Right cardiac atrium (tissue), 5 donors: Measurements from ENCODE around the gene COX15. TPM values are rescaled to one million over a fixed set of nuclear protein-coding genes. Genes with fewer than 3 reads are reported as not detected.
"Not testable (repeated sequence)": the region's sequence is repeated elsewhere in the genome, so short reads cannot be mapped to it uniquely, and the experiment has no call there.

ENCODE experiments used
- ATAC-seq, 2 donors: fragments of 200-7000 bp; cut with Tn5 transposase; one replicate each; pipeline versions ENCODE4 v1.8.0 to v1.9.1; 2020; ENCODE audit warnings: moderate library complexity in 2 of 2, mild to moderate bottlenecking in 1 of 2
- DNase-seq, 3 donors: peaks; one replicate each; pipeline ENCODE4 v3.0.0-alpha.2; 2020
- H3K27ac ChIP-seq: one replicate; pipeline ENCODE4 v1.5.1; 2013; ENCODE audit warnings: mild to moderate bottlenecking, low read length, control low read depth, moderate library complexity
- H3K27me3 ChIP-seq: one replicate; pipeline ENCODE4 v1.6.1; 2013; ENCODE audit not compliant: control insufficient read depth, insufficient read depth
- H3K4me1 ChIP-seq: one replicate; pipeline ENCODE4 v1.6.1; 2013; ENCODE audit warnings: low read length; ENCODE audit not compliant: control insufficient read depth, insufficient read depth
- H3K4me3 ChIP-seq: one replicate; pipeline ENCODE4 v1.5.1; 2013; ENCODE audit warnings: low read length, control low read depth
- H3K9me3 ChIP-seq: one replicate; pipeline ENCODE4 v1.6.1; 2013; ENCODE audit warnings: low read length; ENCODE audit not compliant: control insufficient read depth
- WGBS: extraction: QIAGEN DNeasy Blood & Tissue Kit; methylation state at CpG from one replicate; pipeline ENCODE4 v1.1.7; 2013; 5-methylcytosine and 5-hydroxymethylcytosine counted together
- intact Hi-C, 4 donors: fragments of 100-400 bp; cut with DNase I; formaldehyde crosslinking; loops; one replicate each; pipeline versions ENCODE4 v1.11.0 to v1.14.0; 2022 to 2023
- polyA plus RNA-seq: library from polyadenylated mRNA; stranded (reverse); fragments of 200-250 nt; gene quantifications from one replicate; pipeline ENCODE4 v1.2.3, GENCODE V29; 2013
- total RNA-seq, 4 donors: library from RNA; stranded (reverse); fragmentation: NEBNext Ultra II Directional; extraction: Animal tissue kit (Norgen Biotek cat#: 25700); gene quantifications; one replicate each; pipeline ENCODE4 v1.2.1, GENCODE V29; 2021
- donor health status: healthy with polysubstance abuse.
- donor health status: DM: no; HTN: yes; CAD: no.
- donor health status: DM: no; HTN: no; CAD: no.
- donor health status: DM: no; HTN: yes; CAD: no; lungs with severe emphysema.
- donor health status: DM: yes; HTN: yes; CAD: no.

Gene COX15
- total and polyA plus RNA-seq, 5 donors, result 16.5 to 26.4 (median 25.7) TPM

DNA sequence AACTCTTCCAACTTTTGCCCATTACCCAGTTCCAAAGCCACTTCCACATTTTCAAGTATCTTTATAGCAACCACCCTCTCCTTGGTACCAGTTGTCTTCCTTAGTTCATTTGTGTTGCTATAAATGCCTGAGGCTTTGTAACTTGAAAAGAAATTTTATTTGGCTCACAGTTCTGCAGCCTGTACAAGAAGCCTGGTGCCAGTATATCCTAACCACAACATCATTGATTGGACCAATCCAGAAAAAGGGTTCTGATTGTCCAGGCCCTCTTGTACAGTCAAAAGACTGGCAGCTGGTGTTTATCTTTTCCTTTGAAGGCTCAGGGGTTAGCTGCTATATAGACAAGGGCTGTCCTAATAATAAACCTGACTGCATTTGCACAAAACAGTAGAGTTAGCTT, 29.4 kb upstream of the COX15 start:
- DNase-seq, result no peak
- ATAC-seq, result no peak
- intact Hi-C loops, result no loop called here
- Histone ChIP-seq H3K27ac (no peak overlapping the region), H3K4me1 (no peaks in the 10 kb centered on the region), H3K4me3 (no peak overlapping the region), H3K9me3 (no peaks in the 10 kb centered on the region), H3K27me3 (no peaks in the 10 kb centered on the region)

DNA sequence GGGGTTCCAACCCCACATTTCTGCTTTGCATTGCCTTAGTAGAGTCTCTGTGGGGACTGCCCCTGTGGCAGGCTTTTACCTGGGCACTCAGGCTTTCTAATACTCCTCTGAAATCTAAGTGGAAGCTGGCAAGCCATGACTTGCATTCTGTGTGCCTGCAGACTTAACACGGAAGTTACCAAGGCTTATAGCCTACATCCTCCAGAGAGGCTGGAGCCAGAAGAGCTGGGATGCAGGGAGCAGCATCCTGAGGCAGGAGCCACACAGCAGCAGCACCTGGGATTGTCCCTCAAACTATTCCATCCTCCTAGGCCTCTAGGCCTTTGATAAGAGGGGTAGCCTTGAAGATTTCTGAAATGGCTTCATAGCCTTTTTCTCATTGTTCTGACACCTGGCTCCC, 28.4 kb upstream of the COX15 start:
- H3K27ac ChIP-seq, result no peak overlapping the region
- no peak for ATAC-seq
- DNase-seq, result no peak
- intact Hi-C loops, result no loop called here
- H3K4me1 ChIP-seq, result no peaks in the 10 kb centered on the region
- no peaks in the 10 kb centered on the region for H3K9me3 ChIP-seq
- no peak overlapping the region for H3K4me3 ChIP-seq
- 96% methylated on average over 1 of the region's 1 CpG for WGBS
- H3K27me3 ChIP-seq, result no peaks in the 10 kb centered on the region

DNA sequence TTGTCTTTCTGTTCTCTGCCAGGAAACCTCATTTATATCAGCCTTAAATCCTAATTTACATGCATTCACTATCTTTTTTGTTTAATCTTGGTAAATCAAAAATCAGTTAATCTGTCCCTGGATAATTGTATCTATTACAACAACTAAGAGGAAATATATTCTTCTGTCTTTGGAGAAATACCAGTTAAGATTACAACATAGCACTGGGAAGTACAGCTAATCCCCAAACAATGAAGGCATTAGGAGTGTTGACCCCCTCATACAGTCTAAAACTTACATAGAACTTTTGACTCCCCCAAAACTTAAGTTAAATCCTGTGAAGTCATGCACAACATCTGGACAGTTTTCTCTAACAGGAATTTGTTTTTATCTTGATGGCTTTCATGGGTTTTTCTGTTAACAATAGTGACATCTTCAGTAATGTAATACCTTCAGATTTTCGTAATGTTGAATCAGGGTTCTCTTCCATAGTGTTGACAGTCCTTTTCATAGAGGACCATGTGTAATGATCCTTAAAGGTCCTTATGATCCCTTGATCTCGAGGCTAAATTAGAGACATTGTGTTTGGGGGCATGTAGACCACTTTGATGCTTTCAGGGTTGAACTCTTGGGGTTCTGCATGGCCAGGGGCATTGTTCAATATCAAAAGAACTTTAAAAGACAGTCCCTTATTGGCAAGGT, 26.4 kb upstream of the COX15 start:
- ATAC-seq, result no peak
- Histone ChIP-seq H3K27ac (no peak overlapping the region), H3K27me3 (no peaks in the 10 kb centered on the region), H3K9me3 (no peaks in the 10 kb centered on the region), H3K4me3 (no peak overlapping the region), H3K4me1 (no peaks in the 10 kb centered on the region)
- WGBS, result 93% methylated on average over 2 of the region's 2 CpGs
- no peak for DNase-seq
- intact Hi-C loops, result no loop called here

DNA sequence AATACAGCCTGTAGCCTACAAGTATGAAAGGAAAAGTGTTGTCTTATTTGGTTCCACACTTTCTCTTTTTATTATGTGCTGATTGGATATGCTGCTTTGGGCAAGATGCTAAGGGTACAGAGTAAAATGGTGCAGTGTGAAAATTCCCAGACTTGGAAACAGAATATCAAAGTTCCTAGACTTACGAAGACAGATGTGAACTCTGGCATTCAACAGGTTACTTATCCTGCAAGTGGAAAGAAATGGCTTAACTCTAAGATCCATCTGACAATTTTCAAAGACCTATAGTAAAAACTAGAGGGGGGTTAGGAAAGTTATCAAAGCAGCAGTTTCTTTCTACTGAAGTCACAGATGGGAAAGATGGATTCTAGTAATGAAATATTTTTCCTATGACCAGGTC, 24.2 kb upstream of the COX15 start:
- H3K27me3 ChIP-seq, result no peaks in the 10 kb centered on the region
- H3K27ac ChIP-seq, result no peak overlapping the region
- intact Hi-C loops, result no loop called here
- no peaks in the 10 kb centered on the region for H3K4me1 ChIP-seq
- WGBS, result 96% methylated on average over 1 of the region's 1 CpG
- no peaks in the 10 kb centered on the region for H3K9me3 ChIP-seq
- H3K4me3 ChIP-seq, result no peak overlapping the region
- DNase-seq (no peak), ATAC-seq (no peak)

DNA sequence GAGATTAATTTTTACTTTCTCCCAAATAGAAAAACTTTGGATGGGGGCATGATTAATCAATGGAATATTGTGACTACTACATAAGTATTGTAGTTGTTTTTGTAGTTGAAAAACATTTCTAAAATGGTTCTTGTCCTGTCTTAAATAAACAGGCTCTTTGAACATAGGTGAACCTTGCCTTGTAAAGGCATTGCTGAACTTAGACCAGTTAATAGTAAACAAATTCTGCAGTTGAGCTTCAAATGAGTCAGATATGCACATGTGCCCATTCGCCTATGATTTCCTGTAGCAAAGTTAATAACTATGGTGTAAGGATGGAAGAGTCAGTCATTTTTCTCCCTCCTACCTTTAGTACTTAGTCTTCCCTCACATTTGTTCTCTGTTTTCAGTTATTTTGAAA, 22.7 kb upstream of the COX15 start:
- Histone ChIP-seq H3K4me3 (no peak overlapping the region), H3K27ac (no peak overlapping the region), H3K27me3 (no peaks in the 10 kb centered on the region), H3K4me1 (no peaks in the 10 kb centered on the region), H3K9me3 (no peaks in the 10 kb centered on the region)
- intact Hi-C loops, result no loop called here
- ATAC-seq (no peak), DNase-seq (no peak)
- WGBS, result 93% methylated on average over 1 of the region's 1 CpG

DNA sequence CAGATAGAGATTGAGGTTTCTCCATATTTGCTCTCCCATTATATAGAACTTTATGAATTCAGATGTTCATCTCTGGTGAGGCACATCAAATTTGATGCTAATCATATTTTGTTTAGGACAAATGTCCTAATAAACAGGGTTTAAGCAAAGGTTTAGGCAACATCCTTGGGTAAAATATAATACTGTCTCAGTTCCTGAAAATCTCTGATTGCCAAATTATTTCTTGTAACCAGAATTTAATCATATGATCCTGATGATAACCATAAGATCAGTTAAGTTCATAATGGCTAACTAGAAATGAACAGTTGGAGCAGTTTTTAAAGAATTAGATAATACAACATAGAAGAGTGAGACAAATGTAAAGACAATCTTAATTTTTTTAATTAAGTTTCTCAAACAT, 18.7 kb upstream of the COX15 start:
- H3K4me1 ChIP-seq, result no peaks in the 10 kb centered on the region
- H3K27me3 ChIP-seq, result no peaks in the 10 kb centered on the region
- no peak overlapping the region for H3K27ac ChIP-seq
- no peak for ATAC-seq
- DNase-seq, result no peak
- intact Hi-C loops, result no loop called here
- no peaks in the 10 kb centered on the region for H3K9me3 ChIP-seq
- H3K4me3 ChIP-seq, result no peak overlapping the region

DNA sequence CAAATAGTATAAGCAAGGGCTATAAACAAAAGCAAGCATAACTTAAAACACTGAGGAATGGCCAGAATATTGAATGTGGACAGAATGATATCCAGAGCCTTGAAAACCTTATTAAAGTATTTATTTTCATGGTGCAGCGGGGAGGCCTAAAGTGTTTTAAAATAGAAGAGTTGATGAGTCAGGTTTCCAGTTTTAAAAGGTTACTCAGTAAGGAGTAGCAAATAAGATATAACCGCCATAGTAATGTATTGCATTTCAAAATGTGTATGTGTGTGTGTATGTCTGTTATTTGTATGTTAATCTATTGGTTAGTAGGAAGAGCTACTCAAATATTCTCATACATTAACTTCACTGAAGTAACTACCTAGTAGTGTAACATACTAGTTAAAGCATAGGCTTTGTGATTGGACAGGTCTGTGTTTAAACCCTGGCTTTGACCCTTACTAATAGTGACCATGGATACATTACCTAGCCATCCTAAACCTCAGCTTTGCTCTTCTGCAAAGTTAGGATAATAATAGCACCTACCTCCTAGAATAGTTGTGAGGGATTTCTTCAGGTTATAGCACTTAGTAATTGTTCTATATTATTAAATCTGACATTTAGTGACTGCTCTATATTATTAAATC, 17.0 kb upstream of the COX15 start:
- ATAC-seq, result no peak
- intact Hi-C loops, result no loop called here
- no peak for DNase-seq
- Histone ChIP-seq H3K4me3 (no peak overlapping the region), H3K27me3 (no peaks in the 10 kb centered on the region), H3K4me1 (no peaks in the 10 kb centered on the region), H3K9me3 (no peaks in the 10 kb centered on the region), H3K27ac (no peak overlapping the region)
- 84% methylated on average over 2 of the region's 2 CpGs for WGBS

DNA sequence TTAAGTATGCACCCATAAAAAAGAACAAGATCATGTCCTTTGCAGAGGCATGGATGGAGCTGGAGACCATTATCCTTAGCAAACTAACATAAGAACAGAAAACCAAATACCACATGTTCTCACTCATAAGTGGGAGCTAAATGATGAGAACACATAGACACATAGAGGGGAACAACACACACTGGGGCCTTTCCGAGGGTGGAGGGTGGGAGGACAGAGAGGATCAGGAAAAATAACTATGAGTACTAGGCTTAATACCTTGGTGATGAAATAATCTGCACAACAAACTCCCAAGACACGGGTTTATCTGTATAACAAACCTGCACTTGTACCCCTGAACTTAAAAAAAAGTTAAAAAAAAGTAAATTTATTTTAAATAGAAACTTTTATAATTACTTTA, 14.2 kb upstream of the COX15 start:
- intact Hi-C loops, H3K9me3 ChIP-seq, H3K4me1 ChIP-seq, H3K27ac ChIP-seq, DNase-seq, H3K27me3 ChIP-seq, ATAC-seq, H3K4me3 ChIP-seq: not testable (repeated sequence)
- WGBS, result 85% methylated on average over 2 of the region's 2 CpGs

DNA sequence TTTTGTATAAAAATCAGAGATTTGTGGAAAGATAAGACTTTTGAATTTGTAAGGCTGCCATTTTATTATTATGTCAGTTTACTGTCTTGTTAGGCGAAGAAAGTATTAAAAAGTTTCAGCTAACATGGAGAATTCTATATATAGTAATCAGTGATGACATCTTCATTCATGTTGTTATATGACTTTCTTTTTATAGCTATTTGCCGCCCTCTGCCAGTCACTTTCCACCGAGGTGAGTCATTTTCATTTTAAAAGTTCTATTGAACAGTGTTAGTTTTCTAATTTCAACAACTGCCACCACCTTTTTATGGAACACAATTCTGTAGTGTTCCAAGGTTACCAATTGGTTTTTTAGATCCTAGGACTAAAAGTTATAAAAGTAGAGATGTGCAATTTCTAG, 11.9 kb upstream of the COX15 start:
- DNase-seq (no peak), ATAC-seq (no peak)
- Histone ChIP-seq H3K9me3 (no peaks in the 10 kb centered on the region), H3K4me3 (no peak overlapping the region), H3K4me1 (peaks cover 2% of the 10 kb centered on the region), H3K27me3 (no peaks in the 10 kb centered on the region), H3K27ac (no peak overlapping the region)
- intact Hi-C loops, result no loop called here
- WGBS, result 75% methylated on average over 3 of the region's 3 CpGs

DNA sequence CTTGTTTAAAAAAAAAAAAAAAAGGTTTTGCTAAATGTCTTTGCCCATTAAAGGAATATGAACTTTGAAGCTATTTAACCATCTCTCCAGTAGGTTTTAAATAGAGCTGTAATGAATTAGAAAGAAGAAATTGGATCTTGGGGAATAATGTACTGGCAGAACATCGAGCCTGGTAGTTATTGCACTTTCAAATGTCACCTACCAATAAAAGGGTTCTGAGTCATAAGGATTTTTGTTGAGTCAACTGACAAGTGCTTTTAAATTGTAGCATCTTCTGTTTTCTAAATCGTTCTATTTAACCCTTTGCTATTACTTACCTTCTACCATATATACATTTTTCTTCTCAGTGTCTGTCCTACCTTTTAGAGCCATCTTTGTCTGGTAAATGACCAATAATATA, 10.8 kb upstream of the COX15 start:
- 78% methylated on average over 2 of the region's 2 CpGs for WGBS
- intact Hi-C loops, result no loop called here
- Histone ChIP-seq H3K27me3 (no peaks in the 10 kb centered on the region), H3K4me1 (peaks cover 2% of the 10 kb centered on the region), H3K9me3 (no peaks in the 10 kb centered on the region), H3K4me3 (no peak overlapping the region), H3K27ac (no peak overlapping the region)
- DNase-seq, result no peak
- no peak for ATAC-seq

DNA sequence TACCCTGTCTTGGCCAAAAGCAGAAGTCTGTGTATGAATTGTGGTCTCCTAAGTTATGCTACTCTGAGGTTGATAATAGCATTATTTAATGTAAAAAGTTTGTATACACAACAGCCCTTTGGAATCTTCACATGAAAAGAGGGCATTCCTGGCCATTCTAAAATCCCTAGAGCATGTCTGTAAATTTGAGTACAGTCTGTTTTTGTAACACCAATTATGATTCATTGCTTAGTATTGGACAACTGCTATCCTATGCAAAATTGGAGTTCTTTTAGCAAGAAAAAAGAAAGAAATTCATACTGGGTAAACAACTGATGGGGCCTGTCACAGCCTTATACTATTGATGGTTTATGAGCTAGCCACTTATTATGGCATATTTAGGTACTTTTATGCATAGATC, 10.3 kb upstream of the COX15 start:
- Histone ChIP-seq H3K27me3 (no peaks in the 10 kb centered on the region), H3K27ac (no peak overlapping the region), H3K9me3 (no peaks in the 10 kb centered on the region), H3K4me3 (no peak overlapping the region), H3K4me1 (peaks cover 2% of the 10 kb centered on the region)
- intact Hi-C loops, result no loop called here
- ATAC-seq (no peak), DNase-seq (no peak)
